ENCODE data around the gene PACRG.

Gene PACRG

GRCh38 chr6:162708971-162709370 is 18.8 kb upstream of the PACRG start:
- no peak overlapping the region for H3K4me3 ChIP-seq (ENCODE audit: low read length)
- no peak for TF ChIP-seq CTCF (conservative IDR thresholded peaks at IDR 0.05; ENCODE audit: low read depth, low read length)
- DNase-seq (ENCODE audit: low read depth): no peak

DNA sequence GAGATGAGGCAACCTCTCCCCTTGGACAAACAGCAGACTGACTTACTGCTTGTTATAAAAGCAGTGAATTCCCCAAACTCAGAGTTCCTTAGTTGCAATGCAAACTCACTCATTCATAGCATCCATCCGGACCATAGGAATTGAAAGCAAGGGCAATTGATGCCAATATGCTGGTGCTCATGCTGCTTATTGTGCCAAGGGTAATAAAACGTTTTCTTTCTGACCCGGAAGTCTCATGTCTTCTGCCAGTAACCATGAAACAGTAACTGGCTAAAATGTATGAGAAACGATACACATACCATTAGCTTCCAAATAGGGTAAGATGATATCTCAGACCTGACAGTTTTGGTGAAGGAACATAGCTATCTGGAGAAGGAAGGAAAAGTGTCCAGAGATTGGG is 18.3 kb upstream of the PACRG start:
- TF ChIP-seq CTCF (conservative IDR thresholded peaks at IDR 0.05; ENCODE audit: low read depth, low read length): no peak
- no peak for DNase-seq (ENCODE audit: low read depth)
- no peak overlapping the region for H3K4me3 ChIP-seq (ENCODE audit: low read length)

GRCh38 chr6:162710419-162710818 is 17.4 kb upstream of the PACRG start:
- H3K4me3 ChIP-seq (ENCODE audit: low read length): no peak overlapping the region
- DNase-seq (ENCODE audit: low read depth): no peak
- no peak for TF ChIP-seq CTCF (conservative IDR thresholded peaks at IDR 0.05; ENCODE audit: low read depth, low read length)

DNA sequence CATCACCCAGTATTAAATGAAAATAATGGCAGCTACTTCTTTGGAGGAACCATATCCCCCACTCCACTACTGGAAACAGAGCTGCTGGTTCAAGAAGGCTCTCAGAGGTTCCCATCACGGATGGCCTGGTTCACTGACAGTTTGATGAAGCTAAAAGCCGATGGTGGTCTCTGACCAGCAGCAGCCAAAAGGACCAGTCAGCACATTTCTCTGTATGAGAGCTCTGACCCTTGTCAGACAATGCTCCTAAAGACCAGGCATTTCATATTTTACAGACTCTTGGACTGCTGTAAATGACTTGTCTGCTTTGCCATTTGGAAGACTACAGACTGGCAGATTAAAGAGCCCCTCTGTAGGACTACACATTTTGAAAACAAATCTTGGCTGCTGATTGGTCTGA is 16.8 kb upstream of the PACRG start:
- no peak for TF ChIP-seq CTCF (conservative IDR thresholded peaks at IDR 0.05; ENCODE audit: low read depth, low read length)
- H3K4me3 ChIP-seq (ENCODE audit: low read length): no peak overlapping the region
- no peak for DNase-seq (ENCODE audit: low read depth)

- H3K4me3 ChIP-seq (ENCODE audit: low read length): no peak overlapping the region
- no peak for DNase-seq (ENCODE audit: low read depth)
- no peak for TF ChIP-seq CTCF (conservative IDR thresholded peaks at IDR 0.05; ENCODE audit: low read depth, low read length)
Measured at GRCh38 chr6:162711376-162711775, 16.4 kb upstream of the PACRG start.

DNA sequence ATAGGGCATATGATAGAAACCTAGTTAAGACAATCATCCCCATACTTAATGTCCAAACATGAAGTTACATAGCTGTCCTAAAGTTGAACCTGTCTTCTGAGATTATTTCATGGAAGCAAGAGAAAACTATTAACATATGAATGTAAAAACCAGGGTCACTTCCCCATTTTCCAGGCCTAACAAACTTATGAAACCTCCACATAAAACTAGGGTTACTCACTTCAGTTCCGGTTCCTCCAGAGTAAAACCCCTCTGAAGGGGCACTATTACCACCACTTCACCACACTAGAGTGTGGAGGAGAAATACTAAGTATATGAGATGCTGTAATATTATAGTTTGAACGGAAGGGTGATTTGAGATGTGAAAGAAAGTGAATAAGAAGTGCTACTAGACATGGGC is 15.1 kb upstream of the PACRG start:
- H3K4me3 ChIP-seq (ENCODE audit: low read length): no peak overlapping the region
- DNase-seq (ENCODE audit: low read depth): no peak
- TF ChIP-seq CTCF (conservative IDR thresholded peaks at IDR 0.05; ENCODE audit: low read depth, low read length): no peak

DNA sequence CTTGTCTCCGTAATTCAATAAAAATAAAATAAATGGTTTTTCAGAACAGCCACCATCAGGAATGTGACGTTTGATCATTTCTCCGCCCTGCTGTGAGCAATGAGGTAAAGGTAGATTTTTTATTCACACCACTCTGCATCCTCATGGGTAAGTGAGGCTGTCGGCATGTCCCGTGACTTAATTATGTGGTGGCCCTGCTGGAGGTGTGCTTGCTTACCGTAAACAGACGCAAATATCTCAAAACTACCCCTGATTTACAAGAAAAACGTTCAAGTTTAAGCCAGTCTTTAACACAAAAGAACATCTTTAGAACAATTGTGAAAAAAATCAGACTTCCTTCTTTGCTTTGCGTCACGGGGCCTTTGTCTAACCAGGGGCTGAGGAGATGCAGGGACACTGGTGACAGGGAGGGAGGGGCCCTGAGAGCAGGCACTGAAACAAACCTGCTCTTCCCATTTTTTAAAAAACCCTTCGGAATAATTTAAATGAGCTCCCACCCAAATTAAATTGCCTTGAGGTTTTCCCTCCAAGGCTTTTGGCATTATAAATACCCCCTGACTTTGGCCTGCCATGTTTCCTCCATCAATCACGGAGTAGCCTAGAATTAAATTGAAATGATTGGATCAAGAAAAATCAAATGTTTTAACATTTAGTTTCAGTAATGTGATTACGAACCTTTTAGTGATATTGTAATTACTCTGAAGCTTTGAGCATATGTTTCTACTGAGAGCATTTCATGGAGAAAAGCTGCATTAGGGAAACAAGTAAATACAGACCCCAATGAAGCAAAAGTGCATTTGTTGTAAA is 13.6 kb upstream of the PACRG start:
- no peak for TF ChIP-seq CTCF (conservative IDR thresholded peaks at IDR 0.05; ENCODE audit: low read depth, low read length)
- H3K4me3 ChIP-seq (ENCODE audit: low read length): no peak overlapping the region
- no peak for DNase-seq (ENCODE audit: low read depth)
